GM12865 (cell line): ENCODE measurements around the gene ZNF124.
A peak's percentile ranks its signal among the peaks of the same experiment; 100 is the strongest.
"Not testable (repeated sequence)": the region's sequence is repeated elsewhere in the genome, so short reads cannot be mapped to it uniquely, and the experiment has no call there.

Source experiments
- DNase-seq: peaks from one replicate; pipeline ENCODE4 v3.0.0; 2010; ENCODE audit warnings: low read depth
- H3K4me3 ChIP-seq: 2 replicates; pipeline ENCODE4 v1.5.1; 2011; ENCODE audit warnings: mild to moderate bottlenecking, low read depth, low read length, control low read depth
- TF ChIP-seq, protein P1 (sequence below): IDR thresholded peaks from 2 replicates; pipeline ENCODE4 v1.5.1; 2011; ENCODE audit warnings: low read length, control low read depth, low read depth, inconsistent platforms; ENCODE audit not compliant: insufficient read depth; ENCODE audit errors: missing control alignments

The ZNF124 gene

DNA sequence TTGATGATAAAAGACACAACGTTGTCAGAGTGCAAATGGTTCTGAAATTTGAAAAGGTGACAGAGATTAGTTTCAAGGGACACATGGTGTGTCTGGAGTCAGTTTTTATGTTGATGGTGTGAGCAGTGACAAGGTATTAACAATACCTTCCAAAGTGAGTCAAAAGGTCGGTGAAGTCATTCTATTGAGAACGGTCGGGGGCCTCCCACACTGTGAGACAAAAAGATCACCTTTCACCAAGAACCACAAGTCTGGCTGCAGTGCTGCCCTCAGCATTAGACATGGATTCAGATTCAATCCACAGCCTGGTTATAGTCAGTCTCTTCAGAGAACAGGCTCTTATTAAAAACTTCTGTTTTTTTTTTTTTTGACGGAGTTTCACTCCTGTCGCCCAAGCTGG, 26.5 kb downstream of the ZNF124 start:
- DNase-seq = no peak
- TF ChIP-seq, protein P1, sequence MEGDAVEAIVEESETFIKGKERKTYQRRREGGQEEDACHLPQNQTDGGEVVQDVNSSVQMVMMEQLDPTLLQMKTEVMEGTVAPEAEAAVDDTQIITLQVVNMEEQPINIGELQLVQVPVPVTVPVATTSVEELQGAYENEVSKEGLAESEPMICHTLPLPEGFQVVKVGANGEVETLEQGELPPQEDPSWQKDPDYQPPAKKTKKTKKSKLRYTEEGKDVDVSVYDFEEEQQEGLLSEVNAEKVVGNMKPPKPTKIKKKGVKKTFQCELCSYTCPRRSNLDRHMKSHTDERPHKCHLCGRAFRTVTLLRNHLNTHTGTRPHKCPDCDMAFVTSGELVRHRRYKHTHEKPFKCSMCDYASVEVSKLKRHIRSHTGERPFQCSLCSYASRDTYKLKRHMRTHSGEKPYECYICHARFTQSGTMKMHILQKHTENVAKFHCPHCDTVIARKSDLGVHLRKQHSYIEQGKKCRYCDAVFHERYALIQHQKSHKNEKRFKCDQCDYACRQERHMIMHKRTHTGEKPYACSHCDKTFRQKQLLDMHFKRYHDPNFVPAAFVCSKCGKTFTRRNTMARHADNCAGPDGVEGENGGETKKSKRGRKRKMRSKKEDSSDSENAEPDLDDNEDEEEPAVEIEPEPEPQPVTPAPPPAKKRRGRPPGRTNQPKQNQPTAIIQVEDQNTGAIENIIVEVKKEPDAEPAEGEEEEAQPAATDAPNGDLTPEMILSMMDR = no peak
- H3K4me3 ChIP-seq = no peak overlapping the region

DNA sequence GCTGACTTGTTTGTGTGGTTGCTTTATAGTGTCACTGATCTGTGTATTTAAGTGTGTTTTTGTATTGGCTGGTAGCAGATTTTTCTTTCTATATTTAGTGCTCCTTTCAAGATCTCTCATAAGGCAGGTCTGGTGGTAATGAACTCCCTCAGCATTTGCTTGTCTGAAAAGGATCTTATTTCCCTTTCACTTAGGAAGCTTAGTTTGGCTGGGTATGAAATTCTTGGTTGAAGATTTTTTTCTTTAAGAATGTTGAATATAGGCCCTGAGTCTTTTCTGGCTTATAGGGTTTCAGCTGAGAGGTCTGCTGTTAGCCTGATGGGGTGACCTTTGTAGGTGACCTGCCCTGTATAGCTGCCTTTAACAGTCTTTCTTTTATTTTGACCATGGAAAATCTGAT, 32.3 kb downstream of the ZNF124 start:
- H3K4me3 ChIP-seq, DNase-seq: not testable (repeated sequence)

DNA sequence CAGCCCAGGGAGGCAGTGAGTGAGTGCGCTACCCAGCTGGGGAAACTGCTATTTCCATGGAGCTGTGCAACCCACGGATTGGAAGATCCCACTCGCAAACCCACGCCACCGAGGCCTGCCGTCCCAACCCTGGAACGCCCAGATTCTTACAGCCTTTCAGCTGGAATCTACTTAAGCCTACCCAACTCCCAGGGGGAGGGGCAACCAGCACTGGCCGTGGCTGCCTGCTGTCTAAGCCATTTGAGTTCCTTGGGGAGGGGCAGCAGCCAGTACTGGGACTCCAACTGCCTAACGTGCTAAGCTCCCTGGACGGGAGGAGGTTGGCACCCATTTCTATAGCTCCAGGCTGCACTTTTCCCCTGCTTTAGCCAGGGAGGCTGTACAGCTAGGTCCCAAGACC, 40.6 kb downstream of the ZNF124 start:
- no peak overlapping the region for H3K4me3 ChIP-seq
- TF ChIP-seq, protein P1 = no peak
- DNase-seq = no peak

DNA sequence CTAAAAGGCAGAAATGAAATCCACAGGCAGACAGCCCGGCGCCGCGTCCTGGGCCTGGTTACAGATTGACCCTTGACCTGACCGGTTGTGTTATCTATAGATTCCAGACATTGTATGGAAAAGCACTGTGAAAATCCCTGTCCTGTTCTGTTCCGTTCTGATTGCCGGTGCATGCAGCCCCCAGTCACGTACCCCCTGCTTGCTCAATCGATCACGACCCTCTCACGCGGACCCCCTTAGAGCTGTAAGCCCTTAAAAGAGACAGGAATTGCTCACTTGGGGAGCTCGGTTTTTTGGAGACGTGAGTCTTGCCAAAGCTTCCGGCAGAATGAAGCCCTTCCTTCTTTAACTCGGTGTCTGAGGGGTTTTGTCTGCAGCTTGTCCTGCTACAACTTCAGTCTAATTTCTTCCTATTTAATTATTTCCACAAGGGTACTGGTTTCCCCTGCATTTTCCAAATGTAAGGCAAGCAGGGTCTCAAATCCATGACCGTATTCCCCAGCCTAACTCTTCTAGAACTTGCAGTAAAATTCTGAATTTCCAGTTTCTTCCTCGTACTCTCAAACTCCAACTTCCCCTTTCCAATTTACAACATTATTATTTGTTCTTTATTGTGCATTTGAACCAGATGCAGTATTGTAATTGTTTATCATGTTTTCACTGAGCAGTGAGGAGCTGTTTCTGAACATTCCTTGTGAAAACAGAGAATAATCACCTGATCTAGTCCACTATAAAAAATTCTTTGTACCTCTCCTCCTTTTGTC, 44.1 kb downstream of the ZNF124 start:
- peak overlapping the region; percentile 50 for H3K4me3 ChIP-seq
- DNase-seq = not testable (repeated sequence)

DNA sequence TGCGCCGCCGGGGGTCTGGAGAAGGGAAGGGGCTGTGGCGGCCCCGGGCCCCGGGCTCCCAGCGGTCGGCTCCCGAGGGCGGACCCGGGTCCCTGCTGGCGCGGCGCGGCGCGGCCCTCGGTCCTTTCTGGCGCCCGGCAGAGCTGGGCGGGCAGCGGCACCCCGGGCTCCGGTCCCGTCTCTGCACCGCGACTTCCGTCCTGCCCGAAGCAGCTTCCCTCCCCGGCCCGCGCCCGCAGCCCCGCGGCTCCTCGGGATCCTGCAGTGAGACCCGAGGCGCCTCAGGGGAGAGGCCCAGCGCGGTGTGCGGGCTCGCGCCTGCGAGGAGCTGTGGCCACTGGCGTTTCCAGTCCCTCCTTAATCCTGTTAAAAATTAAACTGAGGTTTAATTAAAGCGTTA, 45.2 kb downstream of the ZNF124 start:
- DNase-seq, H3K4me3 ChIP-seq: not testable (repeated sequence)

DNA sequence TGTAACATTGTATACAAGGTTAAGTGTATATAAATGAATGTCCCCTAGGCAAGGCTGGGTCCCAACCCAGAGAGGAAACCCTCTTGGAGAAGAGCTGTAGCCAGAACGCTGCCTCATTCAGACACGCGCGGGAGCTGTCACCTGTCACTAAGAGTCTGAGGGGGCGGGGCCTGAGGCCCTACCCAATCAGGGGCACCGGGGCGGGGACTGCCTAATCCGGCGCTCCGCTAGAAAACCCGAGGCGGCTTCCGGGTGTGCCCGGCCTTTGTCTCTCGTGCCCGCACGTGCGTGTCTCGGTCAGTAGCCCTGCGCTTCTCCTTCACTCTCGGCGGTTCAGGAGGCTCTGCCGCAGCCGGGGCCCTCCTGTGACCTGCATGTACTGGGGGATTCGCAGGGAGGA, 45.7 kb downstream of the ZNF124 start:
- DNase-seq, H3K4me3 ChIP-seq: not testable (repeated sequence)

DNA sequence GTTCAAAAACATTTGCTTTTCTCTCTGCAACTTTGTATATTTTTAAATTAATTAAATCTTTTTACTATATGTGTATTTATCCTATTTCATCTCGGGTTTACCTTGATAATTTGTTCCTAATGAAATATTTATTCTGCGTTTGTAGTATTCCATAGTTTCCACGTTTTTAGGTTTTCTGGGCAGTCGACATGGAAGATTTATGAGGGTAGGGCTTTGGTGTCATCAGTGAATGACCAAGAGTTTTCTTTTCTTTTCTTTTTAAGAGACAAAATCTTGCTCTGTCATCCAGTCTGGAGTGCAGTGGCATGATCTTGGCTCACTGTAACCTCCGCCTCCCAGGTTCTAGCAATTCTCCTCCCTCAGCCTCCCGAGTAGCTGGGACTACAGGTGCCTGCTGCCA, 50.4 kb downstream of the ZNF124 start:
- DNase-seq = no peak
- TF ChIP-seq, protein P1 = no peak
- no peak overlapping the region for H3K4me3 ChIP-seq

DNA sequence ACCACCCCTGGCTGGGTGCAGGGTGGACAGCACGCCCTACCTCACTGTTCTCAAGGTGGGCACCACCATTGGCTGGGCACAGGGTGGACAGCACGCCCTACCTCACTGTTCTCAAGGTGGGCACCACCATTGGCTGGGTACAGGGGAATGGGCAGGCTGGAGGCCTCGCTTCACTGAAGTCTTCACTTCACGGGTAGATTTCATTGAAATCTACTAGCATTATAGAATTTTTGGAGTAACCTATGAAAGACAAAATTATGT, 51.5 kb downstream of the ZNF124 start:
- not testable (repeated sequence) for H3K4me3 ChIP-seq, DNase-seq

DNA sequence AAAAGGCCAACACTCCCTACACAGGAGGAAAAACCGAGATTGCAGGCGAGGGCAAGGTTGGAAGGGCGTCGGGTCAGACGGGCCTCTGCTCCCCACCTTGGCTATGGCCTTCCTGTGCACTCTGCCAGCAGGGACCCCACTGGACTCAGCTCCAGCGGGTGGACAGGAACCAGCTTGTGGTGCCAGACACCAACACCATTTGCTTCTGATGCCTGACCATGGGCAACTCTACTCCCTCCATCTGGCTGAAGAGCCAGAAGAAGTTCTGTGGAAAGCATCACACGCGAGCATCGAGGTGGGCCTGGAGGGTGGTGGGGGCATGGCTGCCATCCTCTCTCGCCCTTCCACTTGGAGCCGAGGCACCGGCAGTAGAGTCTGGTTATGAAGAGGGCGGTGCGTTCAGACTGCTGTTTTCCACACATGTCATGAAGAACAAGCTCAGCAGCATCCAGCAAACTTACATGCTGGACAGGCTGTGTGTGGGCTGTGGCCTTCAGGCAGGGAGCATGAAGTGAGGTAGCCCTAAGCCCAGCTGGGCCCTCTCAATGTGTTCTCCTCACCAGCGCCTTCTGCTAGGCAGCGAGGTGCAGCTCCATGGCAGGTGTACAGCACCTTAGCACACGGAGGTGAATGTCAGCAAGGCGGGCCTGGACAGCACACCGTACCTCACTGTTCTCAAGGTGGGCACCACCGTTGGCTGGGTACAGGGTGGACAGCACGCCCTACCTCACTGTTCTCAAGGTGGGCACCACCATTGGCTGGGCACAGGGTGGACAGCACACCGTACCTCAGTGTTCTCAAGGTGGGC, 52.0 kb downstream of the ZNF124 start:
- DNase-seq = no peak
- H3K4me3 ChIP-seq = no peak overlapping the region
- TF ChIP-seq, protein P1 = no peak
